ENCODE measurements around the gene RNF11.

DNA sequence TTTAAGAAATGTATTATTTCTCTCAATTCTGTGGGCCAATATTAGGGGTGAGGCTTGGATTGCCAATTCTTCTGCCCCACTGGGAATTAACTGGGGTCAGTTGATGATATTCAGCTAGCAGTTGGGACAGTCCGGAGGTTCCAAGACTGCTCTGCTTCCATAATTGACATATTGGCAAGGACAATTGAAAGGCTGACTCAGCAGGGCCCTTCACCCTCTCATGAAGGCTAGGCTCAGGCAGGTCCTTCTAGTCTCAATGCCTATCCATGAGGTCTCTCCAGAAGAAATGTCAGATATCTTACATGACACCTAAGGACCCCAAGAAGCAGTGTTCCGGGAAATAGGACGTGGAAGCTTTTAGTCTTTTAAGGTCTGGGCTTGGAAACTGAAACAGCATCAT is 13.3 kb upstream of the RNF11 start:
- TF ChIP-seq, protein P1, sequence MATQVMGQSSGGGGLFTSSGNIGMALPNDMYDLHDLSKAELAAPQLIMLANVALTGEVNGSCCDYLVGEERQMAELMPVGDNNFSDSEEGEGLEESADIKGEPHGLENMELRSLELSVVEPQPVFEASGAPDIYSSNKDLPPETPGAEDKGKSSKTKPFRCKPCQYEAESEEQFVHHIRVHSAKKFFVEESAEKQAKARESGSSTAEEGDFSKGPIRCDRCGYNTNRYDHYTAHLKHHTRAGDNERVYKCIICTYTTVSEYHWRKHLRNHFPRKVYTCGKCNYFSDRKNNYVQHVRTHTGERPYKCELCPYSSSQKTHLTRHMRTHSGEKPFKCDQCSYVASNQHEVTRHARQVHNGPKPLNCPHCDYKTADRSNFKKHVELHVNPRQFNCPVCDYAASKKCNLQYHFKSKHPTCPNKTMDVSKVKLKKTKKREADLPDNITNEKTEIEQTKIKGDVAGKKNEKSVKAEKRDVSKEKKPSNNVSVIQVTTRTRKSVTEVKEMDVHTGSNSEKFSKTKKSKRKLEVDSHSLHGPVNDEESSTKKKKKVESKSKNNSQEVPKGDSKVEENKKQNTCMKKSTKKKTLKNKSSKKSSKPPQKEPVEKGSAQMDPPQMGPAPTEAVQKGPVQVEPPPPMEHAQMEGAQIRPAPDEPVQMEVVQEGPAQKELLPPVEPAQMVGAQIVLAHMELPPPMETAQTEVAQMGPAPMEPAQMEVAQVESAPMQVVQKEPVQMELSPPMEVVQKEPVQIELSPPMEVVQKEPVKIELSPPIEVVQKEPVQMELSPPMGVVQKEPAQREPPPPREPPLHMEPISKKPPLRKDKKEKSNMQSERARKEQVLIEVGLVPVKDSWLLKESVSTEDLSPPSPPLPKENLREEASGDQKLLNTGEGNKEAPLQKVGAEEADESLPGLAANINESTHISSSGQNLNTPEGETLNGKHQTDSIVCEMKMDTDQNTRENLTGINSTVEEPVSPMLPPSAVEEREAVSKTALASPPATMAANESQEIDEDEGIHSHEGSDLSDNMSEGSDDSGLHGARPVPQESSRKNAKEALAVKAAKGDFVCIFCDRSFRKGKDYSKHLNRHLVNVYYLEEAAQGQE (IDR thresholded peaks at IDR 0.05; ENCODE audit: insufficient read depth in 1 of 2, low read depth in 2 of 2, low read length in 2 of 2) = no peak
- no peak for TF ChIP-seq TAF1 (IDR thresholded peaks at IDR 0.05; ENCODE audit: borderline replicate concordance, insufficient read depth, low read length)

All from PFSK-1 (cell line).